A549 (cell line): ENCODE data around the gene SPP1.

ENCODE experiments used
- CHD4 ChIP-seq: fragments of 200-600 bp; sonication (generic); IDR thresholded peaks from 2 replicates; pipeline ENCODE4 v1.6.1; 2016; ENCODE audit warnings: antibody characterized with exemption, mild to moderate bottlenecking, borderline replicate concordance
- CTCF ChIP-seq: fragments of >200 bp; sonication (Bioruptor Twin); formaldehyde crosslinking; IDR thresholded peaks from 3 replicates; pipeline ENCODE4 v1.5.1; 2016
- ELK1 ChIP-seq: fragments of 150-350 bp; IDR thresholded peaks from 2 replicates; pipeline ENCODE4 v1.6.1; 2014; ENCODE audit warnings: low read depth, mild to moderate bottlenecking, low read length
- EP300 ChIP-seq, 2 experiments: fragments of >200 bp; sonication (Bioruptor Twin); formaldehyde crosslinking; IDR thresholded peaks; 2 replicates in 1 of 2; 3 replicates in 1 of 2; pipeline ENCODE4 v1.6.1; 2016 to 2017
- HES2 ChIP-seq: fragments of >200 bp; sonication (Bioruptor Twin); formaldehyde crosslinking; IDR thresholded peaks from 2 replicates; pipeline ENCODE4 v1.6.1; 2016
- MAX ChIP-seq: IDR thresholded peaks from 2 replicates; pipeline ENCODE4 v1.6.1; 2012
- MYC ChIP-seq: IDR thresholded peaks from 2 replicates; pipeline ENCODE4 v1.6.1; 2012; ENCODE audit warnings: mild to moderate bottlenecking, inconsistent platforms, low read length, improper control_type of control experiment, borderline replicate concordance
- NPAS2 ChIP-seq: fragments of 250-450 bp; sonication (Bioruptor Pico); IDR thresholded peaks from 2 replicates; pipeline ENCODE4 v1.8.0; 2022; ENCODE audit warnings: mild to moderate bottlenecking, moderate library complexity, borderline replicate concordance
- POLR2A ChIP-seq: IDR thresholded peaks from 2 replicates; pipeline ENCODE4 v1.6.1; 2012; ENCODE audit warnings: mild to moderate bottlenecking, low read length
- REST ChIP-seq: fragments of 200-600 bp; sonication (generic); IDR thresholded peaks from 2 replicates; pipeline ENCODE4 v1.6.1; 2016; ENCODE audit warnings: antibody characterized with exemption, mild to moderate bottlenecking, moderate library complexity

- TF ChIP-seq CHD4 (no peak), MYC (no peak), NPAS2 (CRISPR knock-in tag) (no peak), ELK1 (no peak), MAX (no peak), REST (no peak), CTCF (no peak), POLR2A (no peak), HES2 (no peak), EP300 (IDR thresholded peaks at IDR 0.05) (no peak)
These were observed 44.9 kb upstream of the SPP1 start for GRCh38 chr4:87930629-87931028.
